H1 (cell line): ENCODE results near the gene PBX3. TPM values are rescaled to one million over a fixed set of nuclear protein-coding genes. Genes with fewer than 3 reads are reported as not detected.

Experiments used
- CTCF ChIA-PET: fragments of 300-600 bp; sonication (Branson Sonifier 250); formaldehyde crosslinking; loops from one replicate; lab custom pipeline; 2021; ENCODE audit not compliant: partially characterized antibody; lab: Charles Lee
- POLR2A ChIA-PET: fragments of 300-600 bp; sonication (Branson Sonifier 250); formaldehyde crosslinking; loops from one replicate; lab custom pipeline; 2021; ENCODE audit warnings: inconsistent platforms; ENCODE audit not compliant: partially characterized antibody; lab: Charles Lee
- DNase-seq, 2 experiments: peaks; one replicate each; pipeline versions ENCODE4 v3.0.0 to v3.0.0-alpha.2; 2010 to 2022; ENCODE audit warnings: low spot score in 2 of 2, low read depth in 1 of 2, mixed read lengths in 1 of 2
- FAIRE-seq: peaks from 2 replicates; lab custom pipeline; 2011; peaks lifted over from hg19 to GRCh38; lab: Jason Lieb, UNC
- H2AFZ ChIP-seq: 2 replicates; pipeline ENCODE4 v1.8.1; 2012; ENCODE audit warnings: low read length, inconsistent platforms
- H2AK5ac ChIP-seq: 2 replicates; pipeline ENCODE4 v1.6.1; 2013; ENCODE audit warnings: low read depth, low read length
- H2BK120ac ChIP-seq: replicated peaks from 2 replicates; pipeline ENCODE3; 2013; ENCODE audit warnings: low read depth, low read length, inconsistent platforms
- H2BK12ac ChIP-seq: 2 replicates; pipeline ENCODE4 v1.6.1; 2013; ENCODE audit warnings: low read depth, low read length
- H2BK15ac ChIP-seq: 2 replicates; pipeline ENCODE4 v1.6.1; 2013; ENCODE audit warnings: low read length
- H2BK20ac ChIP-seq: 2 replicates; pipeline ENCODE4 v1.6.1; 2013; ENCODE audit warnings: low read length
- H2BK5ac ChIP-seq: 2 replicates; pipeline ENCODE4 v1.6.1; 2013; ENCODE audit warnings: low read depth, low read length
- H3K14ac ChIP-seq: 2 replicates; pipeline ENCODE4 v1.6.1; 2013; ENCODE audit warnings: inconsistent platforms; ENCODE audit not compliant: insufficient read length
- H3K18ac ChIP-seq: 2 replicates; pipeline ENCODE4 v1.6.1; 2013; ENCODE audit warnings: low read length; ENCODE audit errors: extremely low read depth
- H3K23ac ChIP-seq: 2 replicates; pipeline ENCODE4 v1.6.1; 2013; ENCODE audit warnings: inconsistent platforms; ENCODE audit not compliant: insufficient read length
- H3K23me2 ChIP-seq: 2 replicates; pipeline ENCODE4 v1.6.1; 2013; ENCODE audit warnings: low read depth, low read length
- H3K27ac ChIP-seq: 2 replicates; pipeline ENCODE4 v1.6.1; 2011; ENCODE audit warnings: low read depth, low read length, inconsistent platforms
- H3K27me3 ChIP-seq, 4 experiments: replicated peaks in 1 of 4; 1 replicate in 1 of 4; 2 replicates in 3 of 4; pipeline versions ENCODE4 v1.6.1 to v1.8.1; 2011 to 2013; ENCODE audit warnings: low read length in 3 of 4, mild to moderate bottlenecking in 3 of 4, inconsistent platforms in 2 of 4, mixed read lengths in 2 of 4, moderate library complexity in 1 of 4; ENCODE audit not compliant: control insufficient read depth in 3 of 4, insufficient read depth in 3 of 4; ENCODE audit errors: extremely low read depth in 1 of 4
- H3K36me3 ChIP-seq, 4 experiments: 2 replicates each; pipeline versions ENCODE4 v1.6.1 to v1.8.1; 2011 to 2013; ENCODE audit warnings: mild to moderate bottlenecking in 4 of 4, low read length in 3 of 4, moderate library complexity in 2 of 4, control low read depth in 1 of 4, inconsistent platforms in 1 of 4; ENCODE audit not compliant: insufficient read depth in 4 of 4, control insufficient read depth in 2 of 4
- H3K4ac ChIP-seq: replicated peaks from 2 replicates; pipeline ENCODE3; 2013; ENCODE audit warnings: low read length, low read depth, mixed read lengths, inconsistent platforms; ENCODE audit not compliant: insufficient read length
- H3K4me1 ChIP-seq, 4 experiments: replicated peaks in 1 of 4; 1 replicate in 1 of 4; 2 replicates in 3 of 4; pipeline versions ENCODE4 v1.6.1 to v1.8.1; 2011 to 2013; ENCODE audit warnings: low read length in 3 of 4, inconsistent platforms in 2 of 4, mixed read lengths in 1 of 4; ENCODE audit not compliant: insufficient read depth in 4 of 4, control insufficient read depth in 3 of 4
- H3K4me2 ChIP-seq, 2 experiments: 2 replicates each; pipeline versions ENCODE4 v1.6.1 to v1.8.1; 2011 to 2013; ENCODE audit warnings: low read depth in 2 of 2, low read length in 2 of 2, control low read depth in 1 of 2, inconsistent platforms in 1 of 2, mild to moderate bottlenecking in 1 of 2; ENCODE audit not compliant: insufficient read depth in 1 of 2
- H3K4me3 ChIP-seq, 4 experiments: fragments of 200-600, 300-600 bp in 1 of 4; sonication (generic), shearing (Covaris generic), sonication (Bioruptor Twin) in 1 of 4; 2 replicates each; pipeline versions ENCODE4 v1.5.1 to v1.8.1; 2011 to 2016; ENCODE audit warnings: low read length in 4 of 4, low read depth in 3 of 4, control low read depth in 2 of 4, inconsistent platforms in 2 of 4, mild to moderate bottlenecking in 2 of 4, mixed read lengths in 1 of 4, moderate library complexity in 1 of 4; ENCODE audit not compliant: insufficient read depth in 2 of 4; ENCODE audit errors: extremely low read depth in 1 of 4
- H3K56ac ChIP-seq: replicated peaks from 2 replicates; pipeline ENCODE3; 2013; ENCODE audit warnings: low read depth, mild to moderate bottlenecking, mixed read lengths, low read length, inconsistent platforms; ENCODE audit not compliant: insufficient read length
- H3K79me1 ChIP-seq: 2 replicates; pipeline ENCODE4 v1.6.1; 2013; ENCODE audit warnings: low read depth, low read length, control low read depth
- H3K79me2 ChIP-seq, 2 experiments: 2 replicates each; pipeline versions ENCODE4 v1.6.1 to v1.8.1; 2012 to 2013; ENCODE audit warnings: low read length in 2 of 2, mild to moderate bottlenecking in 2 of 2, inconsistent platforms in 1 of 2; ENCODE audit not compliant: insufficient read depth in 2 of 2, control insufficient read depth in 1 of 2
- H3K9ac ChIP-seq, 4 experiments: replicated peaks in 1 of 4; 1 replicate in 1 of 4; 2 replicates in 3 of 4; pipeline versions ENCODE4 v1.6.1 to v1.8.1; 2011 to 2013; ENCODE audit warnings: low read depth in 3 of 4, low read length in 3 of 4, control low read depth in 2 of 4, mild to moderate bottlenecking in 2 of 4, moderate library complexity in 2 of 4, inconsistent platforms in 1 of 4; ENCODE audit errors: extremely low read depth in 1 of 4
- H3K9me3 ChIP-seq, 2 experiments: 2 replicates each; pipeline versions ENCODE4 v1.6.1 to v1.8.1; 2012 to 2013; ENCODE audit warnings: mild to moderate bottlenecking in 2 of 2, moderate library complexity in 2 of 2, control low read depth in 1 of 2, inconsistent platforms in 1 of 2, low read depth in 1 of 2, low read length in 1 of 2, mixed read lengths in 1 of 2; ENCODE audit not compliant: insufficient read depth in 2 of 2
- H4K20me1 ChIP-seq, 2 experiments: replicated peaks in 1 of 2; 2 replicates each; pipeline versions ENCODE3 to v1.8.1; 2011 to 2013; ENCODE audit warnings: inconsistent platforms in 2 of 2, low read length in 2 of 2, mild to moderate bottlenecking in 1 of 2; ENCODE audit not compliant: insufficient read depth in 2 of 2, control insufficient read depth in 1 of 2
- H4K5ac ChIP-seq: 2 replicates; pipeline ENCODE4 v1.6.1; 2013; ENCODE audit warnings: low read length, low read depth, mixed read lengths, inconsistent platforms; ENCODE audit not compliant: insufficient read length
- H4K8ac ChIP-seq: 2 replicates; pipeline ENCODE4 v1.8.0; 2013; ENCODE audit warnings: mild to moderate bottlenecking, moderate library complexity, low read length, inconsistent platforms; ENCODE audit not compliant: insufficient read depth; ENCODE audit errors: extremely low read depth
- H4K91ac ChIP-seq: replicated peaks from 2 replicates; pipeline ENCODE3; 2013; ENCODE audit warnings: low read length, mixed read lengths, inconsistent platforms; ENCODE audit not compliant: insufficient read length
- GTF2F1 ChIP-seq: IDR thresholded peaks from 2 replicates; pipeline ENCODE4 v1.6.1; 2012; ENCODE audit warnings: low read depth, low read length, improper control_type of control experiment, borderline replicate concordance
- YY1 ChIP-seq: IDR thresholded peaks from 2 replicates; pipeline ENCODE4 v1.6.1; 2011; ENCODE audit warnings: low read depth, mild to moderate bottlenecking, low read length
- WGBS, 2 experiments: shearing (Covaris generic) in 1 of 2; methylation state at CpG; one replicate each; pipeline versions ENCODE4 v1.1.6 to v1.1.7; 2013 to 2015; ENCODE audit warnings: low lambda C conversion rate in 2 of 2, mixed read lengths in 2 of 2, inconsistent platforms in 1 of 2, low coverage in 1 of 2, missing lambda C conversion rate in 1 of 2; ENCODE audit not compliant: insufficient replicate concordance in 2 of 2, insufficient coverage in 1 of 2, insufficient read length in 1 of 2; ENCODE audit errors: extremely low coverage in 1 of 2, missing lambda C conversion rate in 1 of 2; 5-methylcytosine and 5-hydroxymethylcytosine counted together
- polyA plus RNA-seq, 7 experiments: library from polyadenylated mRNA; depleted of rRNA in 3 of 7; stranded (reverse) in 5 of 7; unstranded in 2 of 7; fragments of >200 nt in 5 of 7; fragments of 200-250 nt in 2 of 7; gene quantifications; 1 replicate in 5 of 7; 2 replicates in 1 of 7; 4 replicates in 1 of 7; pipeline versions ENCODE4 v1.2.1 to v1.2.3, GENCODE V29; 2011 to 2013; ENCODE audit warnings: missing spikeins in 2 of 7, mixed read lengths in 2 of 7
- total RNA-seq: library from RNA; stranded (reverse); fragmentation: NEBNext Ultra II Directional; extraction: Animal tissue kit (Norgen Biotek cat#: 25700); gene quantifications from 2 replicates; pipeline ENCODE4 v1.2.1, GENCODE V29; 2021
- TF ChIP-seq, protein P1 (sequence below): IDR thresholded peaks from 2 replicates; pipeline ENCODE4 v1.6.1; 2012; ENCODE audit warnings: inconsistent platforms

The PBX3 gene
- total and polyA plus RNA-seq, 2 of the 8 experiments (the other 6 are each of a cell fraction or from before 2014, with no cell fraction given) = 22.7 to 44.3 TPM

DNA sequence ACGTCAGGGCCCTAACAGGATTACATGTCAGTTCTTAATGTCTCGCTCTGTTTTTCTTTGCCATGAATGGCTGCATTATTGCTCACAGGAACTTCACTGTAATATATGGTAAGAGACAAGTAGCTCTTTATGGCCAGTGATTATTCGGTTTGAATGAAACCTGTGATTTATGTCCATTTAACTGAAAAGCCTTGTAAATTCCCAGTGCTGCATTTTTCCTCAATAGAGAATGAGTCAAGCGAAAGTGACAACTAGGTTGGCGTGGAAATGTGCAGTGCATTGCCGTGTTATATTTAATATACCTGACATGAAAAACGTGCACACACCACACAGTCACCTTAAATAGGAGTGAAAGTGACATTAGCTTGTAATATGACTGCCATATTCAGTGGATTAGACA is 163.1 kb downstream of the PBX3 start:
- H3K23ac ChIP-seq = no peak overlapping the region
- no peak overlapping the region for H3K27ac ChIP-seq
- no peak overlapping the region for H3K4me2 ChIP-seq
- H3K4me3 ChIP-seq = no peak overlapping the region
- FAIRE-seq (no peak), DNase-seq (no peak)
- H4K8ac ChIP-seq = no peak overlapping the region
- no peak overlapping the region for H2BK5ac ChIP-seq
- H3K14ac ChIP-seq = no peak overlapping the region
- no peaks in the 10 kb centered on the region for H3K27me3 ChIP-seq
- H4K20me1 ChIP-seq = peaks cover 3 to 5% of the 10 kb centered on the region in 2 experiments
- H3K23me2 ChIP-seq = no peaks in the 10 kb centered on the region
- peaks cover 0 to 37% of the 10 kb centered on the region in 2 experiments; a peak in 2 of 4 replicates for H3K79me2 ChIP-seq
- TF ChIP-seq, protein P1, sequence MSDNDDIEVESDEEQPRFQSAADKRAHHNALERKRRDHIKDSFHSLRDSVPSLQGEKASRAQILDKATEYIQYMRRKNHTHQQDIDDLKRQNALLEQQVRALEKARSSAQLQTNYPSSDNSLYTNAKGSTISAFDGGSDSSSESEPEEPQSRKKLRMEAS = no peak
- TF ChIP-seq GTF2F1 (no peak), YY1 (no peak)
- ChIA-PET POLR2A (interaction anchor here (1.7 kb wide), 1 partner anchor 14 kb away, joined by 3 read pairs; no protein-coding TSS in a partner anchor), CTCF (no interaction called here)
- no peak overlapping the region for H4K5ac ChIP-seq
- no peak overlapping the region for H3K9ac ChIP-seq
- no peak overlapping the region for H2BK15ac ChIP-seq
- H2AK5ac ChIP-seq = no peak overlapping the region
- no peaks in the 10 kb centered on the region for H3K36me3 ChIP-seq
- no peak overlapping the region for H3K18ac ChIP-seq
- no peak overlapping the region for H2BK12ac ChIP-seq
- H3K56ac ChIP-seq = no peak overlapping the region
- no peak overlapping the region for H3K4ac ChIP-seq
- H3K4me1 ChIP-seq = peaks cover 0 to 5% (median 4%) of the 10 kb centered on the region in 4 experiments; a peak in 2 of 7 replicates
- H2BK120ac ChIP-seq = no peak overlapping the region
- H2AFZ ChIP-seq = no peak overlapping the region
- no peak overlapping the region for H2BK20ac ChIP-seq
- H3K79me1 ChIP-seq = no peaks in the 10 kb centered on the region
- H3K9me3 ChIP-seq = no peaks in the 10 kb centered on the region
- no peak overlapping the region for H4K91ac ChIP-seq
- 89% methylated on average over 7 of the region's 7 CpGs; no CpG with 5 or more reads in 1 of the 2 experiments for WGBS, 2 experiments
